Nephron (organoid): ENCODE results near the gene SCMH1.
A peak's percentile ranks its signal among the peaks of the same experiment; 100 is the strongest.

Experiments used
- H3K27ac Mint-ChIP-seq, 3 experiments: 2 replicates each; pipeline ENCODE4 v1.8.0; 2020; ENCODE audit warnings: mixed read lengths in 3 of 3, mild to moderate bottlenecking in 2 of 3, moderate library complexity in 1 of 3
- H3K27me3 Mint-ChIP-seq: 2 replicates; pipeline ENCODE4 v1.8.0; 2021; ENCODE audit warnings: low read depth, mild to moderate bottlenecking, moderate library complexity, mixed read lengths
- H3K36me3 Mint-ChIP-seq: 2 replicates; pipeline ENCODE4 v1.8.0; 2020; ENCODE audit warnings: low read depth, mixed read lengths
- H3K4me1 Mint-ChIP-seq: 2 replicates; pipeline ENCODE4 v1.8.0; 2020; ENCODE audit warnings: mixed read lengths
- H3K4me3 Mint-ChIP-seq, 3 experiments: 2 replicates each; pipeline ENCODE4 v1.8.0; 2020; ENCODE audit warnings: mild to moderate bottlenecking in 3 of 3, mixed read lengths in 3 of 3, moderate library complexity in 2 of 3
- H3K9me3 Mint-ChIP-seq: 2 replicates; pipeline ENCODE4 v1.8.0; 2020; ENCODE audit warnings: mixed read lengths
- TF ChIP-seq, protein P1 (sequence below), 3 experiments: fragments of 200-600 bp; sonication (generic); IDR thresholded peaks; one replicate each; pipeline ENCODE4 v1.5.0; 2021; ENCODE audit warnings: antibody characterized with exemption in 3 of 3; ENCODE audit not compliant: unreplicated experiment in 3 of 3

The SCMH1 gene

GRCh38 chr1:41006942-41007865 lies 234.9 kb downstream of the SCMH1 start:
- peaks cover 78% of the 10 kb centered on the region for H3K36me3 Mint-ChIP-seq
- TF ChIP-seq, protein P1, sequence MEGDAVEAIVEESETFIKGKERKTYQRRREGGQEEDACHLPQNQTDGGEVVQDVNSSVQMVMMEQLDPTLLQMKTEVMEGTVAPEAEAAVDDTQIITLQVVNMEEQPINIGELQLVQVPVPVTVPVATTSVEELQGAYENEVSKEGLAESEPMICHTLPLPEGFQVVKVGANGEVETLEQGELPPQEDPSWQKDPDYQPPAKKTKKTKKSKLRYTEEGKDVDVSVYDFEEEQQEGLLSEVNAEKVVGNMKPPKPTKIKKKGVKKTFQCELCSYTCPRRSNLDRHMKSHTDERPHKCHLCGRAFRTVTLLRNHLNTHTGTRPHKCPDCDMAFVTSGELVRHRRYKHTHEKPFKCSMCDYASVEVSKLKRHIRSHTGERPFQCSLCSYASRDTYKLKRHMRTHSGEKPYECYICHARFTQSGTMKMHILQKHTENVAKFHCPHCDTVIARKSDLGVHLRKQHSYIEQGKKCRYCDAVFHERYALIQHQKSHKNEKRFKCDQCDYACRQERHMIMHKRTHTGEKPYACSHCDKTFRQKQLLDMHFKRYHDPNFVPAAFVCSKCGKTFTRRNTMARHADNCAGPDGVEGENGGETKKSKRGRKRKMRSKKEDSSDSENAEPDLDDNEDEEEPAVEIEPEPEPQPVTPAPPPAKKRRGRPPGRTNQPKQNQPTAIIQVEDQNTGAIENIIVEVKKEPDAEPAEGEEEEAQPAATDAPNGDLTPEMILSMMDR (IDR thresholded peaks at IDR 0.05; ENCODE audit: unreplicated experiment in 3 of 3): no peak
- no peaks in the 10 kb centered on the region for H3K27me3 Mint-ChIP-seq
- no peak overlapping the region for H3K4me3 Mint-ChIP-seq
- H3K4me1 Mint-ChIP-seq: peaks cover 16% of the 10 kb centered on the region
- no peaks in the 10 kb centered on the region for H3K9me3 Mint-ChIP-seq
- no peak overlapping the region for H3K27ac Mint-ChIP-seq

DNA sequence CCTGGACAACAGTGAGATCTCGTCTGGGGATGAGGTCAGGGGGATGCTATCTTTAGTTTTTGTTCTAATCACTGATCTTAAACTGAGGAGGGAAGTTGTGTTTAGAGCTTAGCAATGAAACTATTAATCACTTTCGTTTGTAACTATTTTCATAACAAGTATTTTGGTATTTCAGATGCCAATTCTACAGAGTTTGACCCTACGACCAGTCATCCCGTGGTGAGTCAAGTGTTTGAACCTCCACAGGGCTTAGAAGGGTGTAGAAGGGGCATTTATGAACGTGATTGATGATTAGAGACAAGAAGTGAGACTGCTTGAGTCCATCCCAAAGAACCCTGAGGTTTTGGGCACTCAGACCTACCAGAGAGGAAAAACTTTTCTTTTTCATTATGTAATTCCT lies 236.2 kb downstream of the SCMH1 start:
- H3K9me3 Mint-ChIP-seq: no peaks in the 10 kb centered on the region
- H3K4me3 Mint-ChIP-seq: no peak overlapping the region
- TF ChIP-seq, protein P1 (IDR thresholded peaks at IDR 0.05; ENCODE audit: unreplicated experiment in 3 of 3): no peak
- H3K36me3 Mint-ChIP-seq: peaks cover 74% of the 10 kb centered on the region
- H3K4me1 Mint-ChIP-seq: peaks cover 22% of the 10 kb centered on the region
- H3K27me3 Mint-ChIP-seq: no peaks in the 10 kb centered on the region
- no peak overlapping the region for H3K27ac Mint-ChIP-seq

DNA sequence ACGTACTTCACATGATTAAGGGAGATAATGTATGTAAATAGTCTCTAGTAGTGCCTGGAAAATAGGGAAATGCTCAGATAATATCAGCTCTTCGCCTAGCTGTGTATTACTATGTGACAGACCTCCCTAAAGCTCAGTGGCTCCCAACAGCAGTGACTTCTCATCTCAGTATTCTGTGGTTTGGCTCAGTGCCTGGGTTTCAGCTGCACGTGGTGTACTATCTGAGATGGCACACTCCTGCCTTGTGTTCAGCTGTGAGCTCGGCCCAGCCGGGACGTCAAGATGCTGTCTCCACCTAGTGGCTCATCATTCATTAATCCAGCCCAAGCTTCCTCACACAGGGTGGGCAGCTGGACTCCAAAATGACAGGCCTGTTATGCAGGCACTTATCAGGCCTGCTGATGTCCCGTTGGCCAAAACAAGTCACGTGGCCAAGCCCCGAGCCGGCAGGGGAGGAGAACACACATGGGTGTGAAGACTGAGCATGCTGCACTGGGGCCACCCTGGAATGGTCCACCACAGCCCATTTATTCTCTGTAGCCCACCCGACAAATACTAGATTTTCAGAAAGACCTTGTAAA lies 238.4 kb downstream of the SCMH1 start:
- H3K4me1 Mint-ChIP-seq: peaks cover 22% of the 10 kb centered on the region
- H3K4me3 Mint-ChIP-seq: no peak overlapping the region
- no peaks in the 10 kb centered on the region for H3K9me3 Mint-ChIP-seq
- peaks cover 79% of the 10 kb centered on the region for H3K36me3 Mint-ChIP-seq
- H3K27ac Mint-ChIP-seq: peak overlapping the region; percentile 18 to 72 (median 29)
- no peaks in the 10 kb centered on the region for H3K27me3 Mint-ChIP-seq
- TF ChIP-seq, protein P1 (IDR thresholded peaks at IDR 0.05; ENCODE audit: unreplicated experiment in 3 of 3): peak; percentile 32 to 41 (median 35)

DNA sequence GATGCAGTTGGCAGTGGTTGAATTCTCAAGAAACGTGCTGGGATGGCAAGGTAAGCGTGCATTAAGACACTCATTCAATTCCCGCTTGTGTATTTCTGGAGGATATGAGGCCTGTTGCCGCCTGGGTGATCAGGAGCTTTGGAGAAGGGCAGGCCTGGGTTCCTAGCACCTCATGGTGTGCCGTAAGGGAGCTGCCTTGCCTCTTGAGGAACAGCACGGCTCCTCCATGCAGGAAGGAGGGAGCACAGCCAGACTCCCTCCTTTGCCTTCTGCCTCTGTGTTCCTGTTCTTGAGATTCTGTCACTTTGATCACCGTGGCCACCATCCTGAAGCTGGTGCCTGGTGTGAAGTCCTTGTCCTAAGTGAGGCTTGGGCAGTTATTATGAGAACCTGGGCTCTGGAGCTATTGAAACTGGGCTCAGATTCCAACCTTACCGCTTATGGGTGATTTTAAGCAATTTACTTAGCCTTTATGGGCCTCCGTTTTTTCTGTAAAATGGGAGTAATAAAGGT lies 238.9 kb downstream of the SCMH1 start:
- peaks cover 22% of the 10 kb centered on the region for H3K4me1 Mint-ChIP-seq
- H3K27ac Mint-ChIP-seq: peak overlapping the region; percentile 18 to 72 (median 29)
- H3K27me3 Mint-ChIP-seq: no peaks in the 10 kb centered on the region
- no peaks in the 10 kb centered on the region for H3K9me3 Mint-ChIP-seq
- no peak overlapping the region for H3K4me3 Mint-ChIP-seq
- TF ChIP-seq, protein P1 (IDR thresholded peaks at IDR 0.05; ENCODE audit: unreplicated experiment in 3 of 3): no peak
- peaks cover 78% of the 10 kb centered on the region for H3K36me3 Mint-ChIP-seq

DNA sequence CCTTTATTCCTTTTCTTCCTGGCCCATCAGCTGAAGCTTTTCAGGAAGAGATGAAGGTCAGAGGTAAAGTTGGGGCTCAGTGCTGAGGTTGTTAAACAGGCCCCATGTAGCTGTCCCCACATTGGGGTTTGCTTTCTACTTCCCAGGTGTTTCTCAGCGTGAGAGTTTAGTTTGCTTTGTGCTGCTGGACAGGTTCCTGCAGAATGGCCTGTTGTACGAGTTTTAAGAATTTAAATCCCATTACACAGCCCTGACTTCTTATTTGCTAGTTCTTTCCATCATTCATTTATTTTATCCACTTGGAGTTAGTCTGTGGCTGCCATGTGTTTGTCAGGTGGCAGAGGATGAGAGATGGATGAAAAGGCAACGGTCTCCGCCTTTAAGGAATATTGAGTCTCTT lies 243.4 kb downstream of the SCMH1 start:
- no peaks in the 10 kb centered on the region for H3K27me3 Mint-ChIP-seq
- no peak overlapping the region for H3K27ac Mint-ChIP-seq
- no peak overlapping the region for H3K4me3 Mint-ChIP-seq
- TF ChIP-seq, protein P1 (IDR thresholded peaks at IDR 0.05; ENCODE audit: unreplicated experiment in 3 of 3): no peak
- H3K36me3 Mint-ChIP-seq: peaks cover 75% of the 10 kb centered on the region
- H3K9me3 Mint-ChIP-seq: no peaks in the 10 kb centered on the region
- peaks cover 19% of the 10 kb centered on the region for H3K4me1 Mint-ChIP-seq
